Prostate gland (tissue), 2 donors: ENCODE data around the gene NHS. TPM values are rescaled to one million over a fixed set of nuclear protein-coding genes. Genes with fewer than 3 reads are reported as not detected.

Experiments used
- DNase-seq: peaks from one replicate; pipeline ENCODE4 v3.0.0-alpha.2; 2019; ENCODE audit warnings: low spot score
- H3K27ac ChIP-seq, 2 donors: fragments of 200-600 bp; sonication (generic); 2 replicates each; pipeline ENCODE4 v1.5.1; 2017 to 2019
- H3K27me3 ChIP-seq: fragments of 200-600 bp; sonication (generic); replicated peaks from 2 replicates; pipeline ENCODE4 v1.5.1; 2019; ENCODE audit not compliant: insufficient read depth
- H3K36me3 ChIP-seq, 2 donors: fragments of 200-600 bp; sonication (generic); 1 replicate in 1 of 2; 2 replicates in 1 of 2; pipeline versions ENCODE4 v1.5.1 to v1.8.1; 2017 to 2019
- H3K4me1 ChIP-seq: fragments of 200-600 bp; sonication (generic); replicated peaks from 2 replicates; pipeline ENCODE4 v1.5.1; 2019
- H3K4me3 ChIP-seq, 2 donors: fragments of 200-600 bp; sonication (generic); 2 replicates each; pipeline ENCODE4 v1.5.1; 2017 to 2019
- H3K9me3 ChIP-seq: fragments of 200-600 bp; sonication (generic); 2 replicates; pipeline ENCODE4 v1.5.1; 2017
- CTCF ChIP-seq, 4 experiments: fragments of 200-600 bp in 2 of 4; fragments of 450-650 bp in 2 of 4; sonication (generic) in 2 of 4; IDR thresholded peaks; 1 replicate in 3 of 4; 2 replicates in 1 of 4; pipeline ENCODE4 v1.5.1; 2016 to 2019; ENCODE audit warnings: antibody characterized with exemption in 4 of 4, mild to moderate bottlenecking in 2 of 4, moderate library complexity in 2 of 4
- POLR2A ChIP-seq: fragments of 450-650 bp; IDR thresholded peaks from one replicate; pipeline ENCODE4 v1.6.1; 2016; ENCODE audit warnings: antibody characterized with exemption, mild to moderate bottlenecking
- POLR2AphosphoS5 ChIP-seq: sonication (generic); formaldehyde crosslinking; IDR thresholded peaks from one replicate; pipeline ENCODE4 v1.6.1; 2017; ENCODE audit warnings: antibody characterized with exemption
- WGBS: methylation state at CpG from one replicate; pipeline ENCODE4 v1.1.5; 2018; 5-methylcytosine and 5-hydroxymethylcytosine counted together
- intact Hi-C: fragments of 100-400 bp; cut with DNase I; formaldehyde crosslinking; loops from one replicate; pipeline ENCODE4 v1.14.2; 2022
- total RNA-seq, 2 donors: library from RNA; depleted of rRNA; stranded (reverse); fragments of >200 nt; gene quantifications; one replicate each; pipeline ENCODE4 v1.1.0, GENCODE V29; 2016

Gene NHS
- total RNA-seq, 2 donors from 2014 or later: 4.8 to 17.7 TPM

- WGBS: 8% methylated on average over 1 of the region's 1 CpG
- no peak overlapping the region for H3K27ac ChIP-seq
- no peaks in the 10 kb centered on the region for H3K27me3 ChIP-seq
- no peak for DNase-seq
- intact Hi-C loops: loop anchor here (5.0 kb wide), 1 partner anchor 95 kb away; no protein-coding TSS in a partner anchor
- H3K4me3 ChIP-seq: no peak overlapping the region
- no peaks in the 10 kb centered on the region for H3K36me3 ChIP-seq
- H3K4me1 ChIP-seq: no peaks in the 10 kb centered on the region
- no peaks in the 10 kb centered on the region for H3K9me3 ChIP-seq
- TF ChIP-seq CTCF (IDR thresholded peaks at IDR 0.05): no peak
- no peak for TF ChIP-seq POLR2A
- TF ChIP-seq POLR2AphosphoS5: no peak
Observed at GRCh38 chrX:17592117-17592516, 217.1 kb downstream of the NHS start.

- Histone ChIP-seq H3K4me3 (no peak overlapping the region), H3K4me1 (no peaks in the 10 kb centered on the region), H3K27ac (no peak overlapping the region), H3K36me3 (no peaks in the 10 kb centered on the region), H3K9me3 (no peaks in the 10 kb centered on the region), H3K27me3 (no peaks in the 10 kb centered on the region)
- DNase-seq: no peak
- intact Hi-C loops: loop anchor here (5.0 kb wide), 1 partner anchor 93 kb away; no protein-coding TSS in a partner anchor
- 100% methylated on average over 2 of the region's 2 CpGs for WGBS
- TF ChIP-seq CTCF (IDR thresholded peaks at IDR 0.05): no peak
- no peak for TF ChIP-seq POLR2AphosphoS5
- TF ChIP-seq POLR2A: no peak
Observed at GRCh38 chrX:17594693-17595092, 219.7 kb downstream of the NHS start.

GRCh38 chrX:17595456-17596035 is 220.5 kb downstream of the NHS start:
- no peak for TF ChIP-seq CTCF (IDR thresholded peaks at IDR 0.05)
- TF ChIP-seq POLR2A: no peak
- TF ChIP-seq POLR2AphosphoS5: no peak
- WGBS: 25% methylated on average over 3 of the region's 3 CpGs
- no peaks in the 10 kb centered on the region for H3K36me3 ChIP-seq
- no peak for DNase-seq
- intact Hi-C loops: no loop called here
- H3K27me3 ChIP-seq: no peaks in the 10 kb centered on the region
- no peaks in the 10 kb centered on the region for H3K4me1 ChIP-seq
- no peak overlapping the region for H3K27ac ChIP-seq
- H3K4me3 ChIP-seq: no peak overlapping the region
- H3K9me3 ChIP-seq: no peaks in the 10 kb centered on the region

GRCh38 chrX:17596061-17596460 is 221.1 kb downstream of the NHS start:
- no peaks in the 10 kb centered on the region for H3K9me3 ChIP-seq
- H3K4me1 ChIP-seq: no peaks in the 10 kb centered on the region
- TF ChIP-seq POLR2A: no peak
- TF ChIP-seq CTCF (IDR thresholded peaks at IDR 0.05): no peak
- TF ChIP-seq POLR2AphosphoS5: no peak
- no peak overlapping the region for H3K4me3 ChIP-seq
- H3K27me3 ChIP-seq: no peaks in the 10 kb centered on the region
- no peak overlapping the region for H3K27ac ChIP-seq
- DNase-seq: no peak
- H3K36me3 ChIP-seq: no peaks in the 10 kb centered on the region
- intact Hi-C loops: no loop called here

GRCh38 chrX:17596546-17597205 is 221.7 kb downstream of the NHS start:
- no peak overlapping the region for H3K4me3 ChIP-seq
- intact Hi-C loops: no loop called here
- H3K27ac ChIP-seq: no peak overlapping the region

More at GRCh38 chrX:17596546-17597205, 221.7 kb downstream of the NHS start:
- 79% methylated on average over 9 of the region's 9 CpGs for WGBS
- Histone ChIP-seq H3K36me3 (no peaks in the 10 kb centered on the region), H3K27me3 (no peaks in the 10 kb centered on the region), H3K4me1 (no peaks in the 10 kb centered on the region), H3K9me3 (no peaks in the 10 kb centered on the region)
- TF ChIP-seq POLR2AphosphoS5: no peak
- DNase-seq: no peak
